ENCODE measurements around the gene LAMB1. TPM values are rescaled to one million over a fixed set of nuclear protein-coding genes. Genes with fewer than 3 reads are reported as not detected.

Gene LAMB1
- total and polyA plus RNA-seq, 7 donors = 17.0 to 45.9 (median 25.8) TPM

- no peaks in the 10 kb centered on the region for H3K27me3 ChIP-seq (ENCODE audit: insufficient read depth in 3 of 3, low read length in 2 of 3)
- 94 to 95% (median 95%) methylated on average over 3 of the region's 3 CpGs for WGBS, 3 donors
- intact Hi-C loops (cut with DNase I) = no loop called here
- H3K36me3 ChIP-seq (ENCODE audit: insufficient read depth in 1 of 2, low read depth in 1 of 2) = no peaks in the 10 kb centered on the region
- no peaks in the 10 kb centered on the region for H3K9me3 ChIP-seq
- DNase-seq (no peak), ATAC-seq (no peak)
- TF ChIP-seq CTCF (IDR thresholded peaks at IDR 0.05) = no peak
- H3K27ac ChIP-seq = no peak overlapping the region
- H3K4me3 ChIP-seq = no peak overlapping the region
- H3K4me1 ChIP-seq = no peaks in the 10 kb centered on the region
Measured at GRCh38 chr7:108030516-108030915, 27.6 kb upstream of the LAMB1 start.

- no peaks in the 10 kb centered on the region for H3K27me3 ChIP-seq (ENCODE audit: insufficient read depth in 3 of 3, low read length in 2 of 3)
- 93 to 97% (median 95%) methylated on average over 3 of the region's 3 CpGs for WGBS, 3 donors
- no peak overlapping the region for H3K4me3 ChIP-seq
- no peaks in the 10 kb centered on the region for H3K4me1 ChIP-seq
- no peaks in the 10 kb centered on the region for H3K9me3 ChIP-seq
- intact Hi-C loops (cut with DNase I) = no loop called here
- ATAC-seq = no peak
- TF ChIP-seq CTCF (IDR thresholded peaks at IDR 0.05) = no peak
- H3K36me3 ChIP-seq (ENCODE audit: insufficient read depth in 1 of 2, low read depth in 1 of 2) = no peaks in the 10 kb centered on the region
- H3K27ac ChIP-seq = no peak overlapping the region
- DNase-seq = no peak
Measured at GRCh38 chr7:108029034-108029433, 26.1 kb upstream of the LAMB1 start.

- no peak for TF ChIP-seq CTCF (IDR thresholded peaks at IDR 0.05)
Measured at GRCh38 chr7:108028111-108028510, 25.1 kb upstream of the LAMB1 start.

GRCh38 chr7:108027239-108027638 is 24.3 kb upstream of the LAMB1 start:
- H3K27ac ChIP-seq = no peak overlapping the region

More at GRCh38 chr7:108028111-108028510, 25.1 kb upstream of the LAMB1 start:
- DNase-seq (no peak), ATAC-seq (no peak)
- no peaks in the 10 kb centered on the region for H3K4me1 ChIP-seq
- no peaks in the 10 kb centered on the region for H3K27me3 ChIP-seq (ENCODE audit: insufficient read depth in 3 of 3, low read length in 2 of 3)
- H3K4me3 ChIP-seq = no peak overlapping the region
- no peaks in the 10 kb centered on the region for H3K36me3 ChIP-seq (ENCODE audit: insufficient read depth in 1 of 2, low read depth in 1 of 2)
- H3K27ac ChIP-seq = no peak overlapping the region
- 80 to 91% (median 81%) methylated on average over 2 of the region's 2 CpGs for WGBS, 3 donors
- H3K9me3 ChIP-seq = no peaks in the 10 kb centered on the region
- intact Hi-C loops (cut with DNase I) = no loop called here

More at GRCh38 chr7:108027239-108027638, 24.3 kb upstream of the LAMB1 start:
- intact Hi-C loops (cut with DNase I) = no loop called here
- no peaks in the 10 kb centered on the region for H3K36me3 ChIP-seq (ENCODE audit: insufficient read depth in 1 of 2, low read depth in 1 of 2)
- no peak for TF ChIP-seq CTCF (IDR thresholded peaks at IDR 0.05)
- H3K4me1 ChIP-seq = no peaks in the 10 kb centered on the region
- H3K27me3 ChIP-seq (ENCODE audit: insufficient read depth in 3 of 3, low read length in 2 of 3) = no peaks in the 10 kb centered on the region
- H3K9me3 ChIP-seq = no peaks in the 10 kb centered on the region
- no peak for ATAC-seq
- H3K4me3 ChIP-seq = no peak overlapping the region
- no peak for DNase-seq
- WGBS, 3 donors = 58 to 64% (median 60%) methylated on average over 1 of the region's 1 CpG
